HG03025 (cell line): ENCODE results near the gene FAM181A.

Experiments used
- ATAC-seq: cut with Tn5 transposase; IDR thresholded peaks from one replicate; pipeline ENCODE4 v1.9.1; 2021; ENCODE audit warnings: mild to moderate bottlenecking, moderate library complexity; ENCODE audit not compliant: unreplicated experiment, low FRiP score

The FAM181A gene

GRCh38 chr14:93960108-93960475, 32.9 kb downstream of the FAM181A start:
- ATAC-seq: no peak

GRCh38 chr14:93960774-93961438, 33.8 kb downstream of the FAM181A start:
- no peak for ATAC-seq

GRCh38 chr14:93961620-93962019, 34.5 kb downstream of the FAM181A start:
- no peak for ATAC-seq

GRCh38 chr14:93962701-93963601, 35.8 kb downstream of the FAM181A start:
- ATAC-seq: peak; percentile 41

GRCh38 chr14:93963692-93964091, 36.5 kb downstream of the FAM181A start:
- ATAC-seq: no peak

- no peak for ATAC-seq
Measured at GRCh38 chr14:93964281-93964680, 37.1 kb downstream of the FAM181A start.

- no peak for ATAC-seq
Measured at GRCh38 chr14:93964820-93965286, 37.7 kb downstream of the FAM181A start.

GRCh38 chr14:93965287-93965821, 38.2 kb downstream of the FAM181A start:
- ATAC-seq: no peak

GRCh38 chr14:93965946-93966474, 38.9 kb downstream of the FAM181A start:
- ATAC-seq: no peak

GRCh38 chr14:93967637-93968250, 40.6 kb downstream of the FAM181A start:
- peak; percentile 27 for ATAC-seq

- no peak for ATAC-seq
Measured at GRCh38 chr14:93969082-93969828, 42.1 kb downstream of the FAM181A start.

GRCh38 chr14:93970585-93970964, 43.4 kb downstream of the FAM181A start:
- ATAC-seq: no peak

- no peak for ATAC-seq
Measured at GRCh38 chr14:93970965-93971634, 44.0 kb downstream of the FAM181A start.

- no peak for ATAC-seq
Measured at GRCh38 chr14:93971635-93972027, 44.5 kb downstream of the FAM181A start.

GRCh38 chr14:93972618-93973205, 45.6 kb downstream of the FAM181A start:
- no peak for ATAC-seq

- ATAC-seq: no peak
Measured at GRCh38 chr14:93973607-93974006, 46.5 kb downstream of the FAM181A start.

- no peak for ATAC-seq
Measured at GRCh38 chr14:93974299-93974698, 47.2 kb downstream of the FAM181A start.

- ATAC-seq: no peak
Measured at GRCh38 chr14:93974833-93975232, 47.7 kb downstream of the FAM181A start.

GRCh38 chr14:93975791-93976476, 48.8 kb downstream of the FAM181A start:
- peak; percentile 70 for ATAC-seq
